Measurements from ENCODE around the gene ETS2.
A peak's percentile ranks its signal among the peaks of the same experiment; 100 is the strongest.

The ETS2 gene

GRCh38 chr21:38802050-38803026 lies 3.4 kb upstream of the ETS2 start:
- DNase-seq, result no peak

GRCh38 chr21:38803075-38803660 lies 2.6 kb upstream of the ETS2 start:
- no peak for DNase-seq

GRCh38 chr21:38804030-38804788 lies 1.5 kb upstream of the ETS2 start:
- peak in 1 of 2 experiments; percentile 32 for DNase-seq

- peak; percentile 27 to 59 for DNase-seq
Measured at GRCh38 chr21:38804789-38805327, 871 bp upstream of the ETS2 start.

- DNase-seq, result no peak
Measured at GRCh38 chr21:38806153-38806941, 618 bp downstream of the ETS2 start.

GRCh38 chr21:38806942-38807284 lies 1.2 kb downstream of the ETS2 start:
- DNase-seq, result no peak

- DNase-seq, result peak in 1 of 2 experiments; percentile 10
Measured at GRCh38 chr21:38807441-38807871, 1.7 kb downstream of the ETS2 start.

GRCh38 chr21:38807986-38808385 lies 2.3 kb downstream of the ETS2 start:
- no peak for DNase-seq

GRCh38 chr21:38809198-38809878 lies 3.6 kb downstream of the ETS2 start:
- no peak for DNase-seq

GRCh38 chr21:38810034-38810825 lies 4.5 kb downstream of the ETS2 start:
- no peak for DNase-seq

GRCh38 chr21:38810826-38811164 lies 5.1 kb downstream of the ETS2 start:
- DNase-seq, result no peak

GRCh38 chr21:38811257-38811656 lies 5.5 kb downstream of the ETS2 start:
- no peak for DNase-seq

GRCh38 chr21:38813143-38813542 lies 7.4 kb downstream of the ETS2 start:
- no peak for DNase-seq

GRCh38 chr21:38813547-38813946 lies 7.8 kb downstream of the ETS2 start:
- no peak for DNase-seq

GRCh38 chr21:38814126-38815059 lies 8.7 kb downstream of the ETS2 start:
- DNase-seq, result no peak

- no peak for DNase-seq
Measured at GRCh38 chr21:38815060-38815405, 9.3 kb downstream of the ETS2 start.

GRCh38 chr21:38816400-38816977 lies 10.8 kb downstream of the ETS2 start:
- DNase-seq, result no peak

GRCh38 chr21:38817371-38818324 lies 11.9 kb downstream of the ETS2 start:
- no peak for DNase-seq
